DOHH2 (cell line): ENCODE data around the gene POGLUT2.

Source experiments
- EZH2phosphoT487 ChIP-seq: fragments of 200-600 bp; sonication (generic); IDR thresholded peaks from 2 replicates; pipeline ENCODE4 v1.6.1; 2017; ENCODE audit warnings: borderline replicate concordance, mild to moderate bottlenecking, antibody characterized with exemption, low read length, moderate library complexity, mixed read lengths
- TF ChIP-seq, protein P1 (sequence below): fragments of 200-600 bp; sonication (generic); IDR thresholded peaks from one replicate; pipeline ENCODE4 v1.5.1; 2014; ENCODE audit warnings: antibody characterized with exemption, mild to moderate bottlenecking, low read depth, low read length; ENCODE audit not compliant: poor library complexity, severe bottlenecking

DNA sequence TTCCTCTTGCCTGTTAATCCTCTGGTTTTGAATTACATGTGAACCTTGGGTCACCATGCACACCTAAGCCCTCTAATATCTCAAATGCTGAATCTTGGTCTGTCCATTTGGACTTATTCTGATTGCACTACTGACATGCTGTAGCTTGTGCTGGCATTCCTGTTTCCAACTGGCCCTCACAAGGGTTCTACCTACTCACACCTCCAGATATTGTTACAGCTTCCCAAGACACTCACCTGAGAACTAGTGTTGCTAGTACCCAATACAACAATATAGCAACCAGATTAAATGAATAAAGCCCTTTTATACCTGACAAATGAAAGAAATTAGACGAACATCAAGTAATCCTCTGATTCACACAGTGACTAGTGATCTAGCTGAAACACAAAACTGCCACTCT lies 41.8 kb downstream of the POGLUT2 start:
- TF ChIP-seq, protein P1, sequence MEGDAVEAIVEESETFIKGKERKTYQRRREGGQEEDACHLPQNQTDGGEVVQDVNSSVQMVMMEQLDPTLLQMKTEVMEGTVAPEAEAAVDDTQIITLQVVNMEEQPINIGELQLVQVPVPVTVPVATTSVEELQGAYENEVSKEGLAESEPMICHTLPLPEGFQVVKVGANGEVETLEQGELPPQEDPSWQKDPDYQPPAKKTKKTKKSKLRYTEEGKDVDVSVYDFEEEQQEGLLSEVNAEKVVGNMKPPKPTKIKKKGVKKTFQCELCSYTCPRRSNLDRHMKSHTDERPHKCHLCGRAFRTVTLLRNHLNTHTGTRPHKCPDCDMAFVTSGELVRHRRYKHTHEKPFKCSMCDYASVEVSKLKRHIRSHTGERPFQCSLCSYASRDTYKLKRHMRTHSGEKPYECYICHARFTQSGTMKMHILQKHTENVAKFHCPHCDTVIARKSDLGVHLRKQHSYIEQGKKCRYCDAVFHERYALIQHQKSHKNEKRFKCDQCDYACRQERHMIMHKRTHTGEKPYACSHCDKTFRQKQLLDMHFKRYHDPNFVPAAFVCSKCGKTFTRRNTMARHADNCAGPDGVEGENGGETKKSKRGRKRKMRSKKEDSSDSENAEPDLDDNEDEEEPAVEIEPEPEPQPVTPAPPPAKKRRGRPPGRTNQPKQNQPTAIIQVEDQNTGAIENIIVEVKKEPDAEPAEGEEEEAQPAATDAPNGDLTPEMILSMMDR, result no peak
- TF ChIP-seq EZH2phosphoT487, result no peak
